ENCODE results near the gene SLC35D1. TPM values are rescaled to one million over a fixed set of nuclear protein-coding genes. Genes with fewer than 3 reads are reported as not detected.

SLC35D1 gene
- polyA plus RNA-seq (2012; ENCODE audit: insufficient read length, low read depth): 1.7 TPM

DNA sequence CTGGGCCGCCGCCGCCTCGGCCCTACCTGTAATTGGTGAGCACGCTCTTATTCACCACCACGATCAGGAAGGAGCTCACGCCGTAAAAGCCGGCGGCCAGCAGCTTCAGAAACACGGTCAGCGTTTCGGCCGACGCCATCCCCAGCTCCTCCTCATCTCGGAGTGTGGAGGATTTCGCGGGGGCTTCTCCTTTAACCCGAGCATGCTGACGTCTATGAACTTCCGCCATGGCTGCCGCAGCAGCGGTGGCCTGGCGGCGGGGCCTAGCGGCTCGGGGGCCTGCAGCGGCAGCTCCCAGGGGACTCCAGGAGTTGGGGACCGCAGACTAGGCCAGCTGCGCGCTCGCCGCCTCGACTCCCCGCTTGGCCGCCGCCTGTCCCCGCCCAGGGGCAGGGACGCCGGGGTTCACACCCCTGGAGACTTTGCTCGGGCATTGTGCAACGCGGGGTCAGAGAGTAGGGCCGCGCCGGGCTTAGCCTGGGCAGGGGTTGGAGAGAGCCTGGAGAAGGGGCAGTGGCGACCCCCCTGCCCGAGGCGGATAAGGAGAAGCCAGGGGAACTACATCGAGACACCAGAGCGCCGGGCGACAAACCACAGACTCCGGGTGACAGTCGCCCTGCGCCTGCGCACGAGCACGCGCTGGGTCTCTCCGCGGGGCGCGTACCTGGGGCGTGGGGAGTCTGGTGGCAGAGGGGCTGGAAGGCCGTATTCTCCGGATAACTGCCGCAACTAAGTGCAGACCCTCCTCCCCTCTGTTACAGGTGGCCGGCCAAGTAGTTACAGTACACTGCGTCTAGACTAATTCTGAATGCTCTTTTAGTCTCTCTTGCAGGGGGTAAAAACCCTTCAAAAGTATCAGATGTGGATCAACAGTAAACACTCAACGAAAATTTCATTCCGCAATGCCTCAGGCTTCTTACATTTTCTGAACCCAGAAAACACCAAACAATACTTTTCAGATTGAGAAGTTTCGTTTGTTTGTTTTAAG is at the start of gene SLC35D1:
SLC35D1 (minus strand) TSS at position 364 of the 988 bp plus-strand sequence; CDS start at position 229, 135 bp downstream.
- TF ChIP-seq, protein P1, sequence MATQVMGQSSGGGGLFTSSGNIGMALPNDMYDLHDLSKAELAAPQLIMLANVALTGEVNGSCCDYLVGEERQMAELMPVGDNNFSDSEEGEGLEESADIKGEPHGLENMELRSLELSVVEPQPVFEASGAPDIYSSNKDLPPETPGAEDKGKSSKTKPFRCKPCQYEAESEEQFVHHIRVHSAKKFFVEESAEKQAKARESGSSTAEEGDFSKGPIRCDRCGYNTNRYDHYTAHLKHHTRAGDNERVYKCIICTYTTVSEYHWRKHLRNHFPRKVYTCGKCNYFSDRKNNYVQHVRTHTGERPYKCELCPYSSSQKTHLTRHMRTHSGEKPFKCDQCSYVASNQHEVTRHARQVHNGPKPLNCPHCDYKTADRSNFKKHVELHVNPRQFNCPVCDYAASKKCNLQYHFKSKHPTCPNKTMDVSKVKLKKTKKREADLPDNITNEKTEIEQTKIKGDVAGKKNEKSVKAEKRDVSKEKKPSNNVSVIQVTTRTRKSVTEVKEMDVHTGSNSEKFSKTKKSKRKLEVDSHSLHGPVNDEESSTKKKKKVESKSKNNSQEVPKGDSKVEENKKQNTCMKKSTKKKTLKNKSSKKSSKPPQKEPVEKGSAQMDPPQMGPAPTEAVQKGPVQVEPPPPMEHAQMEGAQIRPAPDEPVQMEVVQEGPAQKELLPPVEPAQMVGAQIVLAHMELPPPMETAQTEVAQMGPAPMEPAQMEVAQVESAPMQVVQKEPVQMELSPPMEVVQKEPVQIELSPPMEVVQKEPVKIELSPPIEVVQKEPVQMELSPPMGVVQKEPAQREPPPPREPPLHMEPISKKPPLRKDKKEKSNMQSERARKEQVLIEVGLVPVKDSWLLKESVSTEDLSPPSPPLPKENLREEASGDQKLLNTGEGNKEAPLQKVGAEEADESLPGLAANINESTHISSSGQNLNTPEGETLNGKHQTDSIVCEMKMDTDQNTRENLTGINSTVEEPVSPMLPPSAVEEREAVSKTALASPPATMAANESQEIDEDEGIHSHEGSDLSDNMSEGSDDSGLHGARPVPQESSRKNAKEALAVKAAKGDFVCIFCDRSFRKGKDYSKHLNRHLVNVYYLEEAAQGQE (IDR thresholded peaks at IDR 0.05; ENCODE audit: insufficient read depth in 1 of 2, low read depth in 2 of 2, low read length in 2 of 2): 0 out of 4 replicates have a peak, but pooled peaks of 1 of the 2 experiments have one; percentile 23
- TF ChIP-seq FOXP2 (optimal IDR thresholded peaks at IDR 0.05; ENCODE audit: borderline replicate concordance, extremely low read depth, extremely low read length, insufficient read depth): no peak
- peak; percentile 64 for TF ChIP-seq POLR2AphosphoS5 (IDR thresholded peaks at IDR 0.05; ENCODE audit: low read depth, low read length)
- no peak for TF ChIP-seq SIN3A (IDR thresholded peaks at IDR 0.05; ENCODE audit: borderline replicate concordance, insufficient read depth, low read length)
- peak; percentile 69; the same call in 1 of the 2 replicates for TF ChIP-seq TAF1 (IDR thresholded peaks at IDR 0.05; ENCODE audit: borderline replicate concordance, insufficient read depth, low read length)

DNA sequence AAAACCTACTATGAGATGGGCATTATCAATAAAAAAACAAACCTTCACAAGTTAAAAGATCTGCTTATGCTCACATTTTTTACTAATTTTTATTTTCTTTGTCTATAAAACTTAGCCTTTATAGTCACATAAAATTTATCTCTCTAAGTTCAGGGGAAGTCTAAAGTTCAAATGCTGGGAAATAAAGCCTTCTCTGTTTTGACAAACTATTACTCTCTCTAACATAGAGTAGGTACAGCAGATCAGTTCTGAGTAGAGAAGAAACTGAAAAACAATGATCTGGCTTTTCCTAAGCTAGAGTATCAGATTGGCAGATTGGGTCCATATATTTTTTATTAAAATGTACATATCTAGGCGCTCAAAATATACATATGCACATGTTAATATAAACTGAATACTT is 49.6 kb upstream of the SLC35D1 start:
- TF ChIP-seq POLR2AphosphoS5 (IDR thresholded peaks at IDR 0.05; ENCODE audit: low read depth, low read length): no peak
- TF ChIP-seq FOXP2 (optimal IDR thresholded peaks at IDR 0.05; ENCODE audit: borderline replicate concordance, extremely low read depth, extremely low read length, insufficient read depth): no peak
- no peak for TF ChIP-seq TAF1 (IDR thresholded peaks at IDR 0.05; ENCODE audit: borderline replicate concordance, insufficient read depth, low read length)
- TF ChIP-seq SIN3A (IDR thresholded peaks at IDR 0.05; ENCODE audit: borderline replicate concordance, insufficient read depth, low read length): no peak
- TF ChIP-seq, protein P1 (IDR thresholded peaks at IDR 0.05; ENCODE audit: insufficient read depth in 1 of 2, low read depth in 2 of 2, low read length in 2 of 2): no peak

DNA sequence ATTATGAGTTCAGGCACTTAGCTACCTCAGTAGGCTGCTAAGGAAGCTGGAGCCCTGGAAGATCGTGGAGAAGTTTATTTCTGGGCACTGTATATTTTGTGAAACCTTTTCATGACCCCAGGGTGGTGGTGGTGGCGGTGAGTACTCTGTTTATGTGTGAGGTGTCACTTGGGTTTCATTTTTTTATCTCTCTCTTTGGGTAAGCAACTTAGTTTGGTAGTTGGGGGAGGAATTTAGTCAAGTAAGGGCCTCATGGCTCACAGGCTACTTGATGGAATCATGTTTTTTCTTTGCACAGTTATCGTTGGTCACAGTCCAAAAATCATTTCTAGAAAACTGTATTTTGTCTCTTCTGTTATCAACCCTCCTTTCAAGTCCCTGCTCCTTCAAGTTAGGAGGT is 46.9 kb upstream of the SLC35D1 start:
- TF ChIP-seq, protein P1 (IDR thresholded peaks at IDR 0.05; ENCODE audit: insufficient read depth in 1 of 2, low read depth in 2 of 2, low read length in 2 of 2): no peak
- no peak for TF ChIP-seq SIN3A (IDR thresholded peaks at IDR 0.05; ENCODE audit: borderline replicate concordance, insufficient read depth, low read length)
- TF ChIP-seq TAF1 (IDR thresholded peaks at IDR 0.05; ENCODE audit: borderline replicate concordance, insufficient read depth, low read length): no peak
- no peak for TF ChIP-seq FOXP2 (optimal IDR thresholded peaks at IDR 0.05; ENCODE audit: borderline replicate concordance, extremely low read depth, extremely low read length, insufficient read depth)
- no peak for TF ChIP-seq POLR2AphosphoS5 (IDR thresholded peaks at IDR 0.05; ENCODE audit: low read depth, low read length)

DNA sequence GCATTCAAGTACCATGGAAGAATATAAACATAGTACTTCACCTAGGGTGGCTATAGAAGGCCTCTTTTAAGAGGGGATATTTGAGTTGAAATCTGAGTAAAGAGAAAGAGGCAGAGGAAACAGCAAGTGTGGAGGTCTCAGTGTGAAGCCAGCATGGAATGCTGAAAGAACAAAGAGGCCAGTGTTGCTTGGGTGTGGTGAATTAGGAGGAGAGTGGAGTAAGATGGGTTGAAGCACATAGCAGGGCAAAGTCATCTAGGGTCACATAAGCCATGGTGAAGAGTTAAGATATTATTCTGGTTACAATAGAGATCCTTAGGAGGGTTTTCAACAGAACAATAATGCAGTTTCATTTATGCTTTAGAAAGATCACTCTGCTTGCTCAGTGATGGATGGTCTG is 43.4 kb upstream of the SLC35D1 start:
- TF ChIP-seq, protein P1 (IDR thresholded peaks at IDR 0.05; ENCODE audit: insufficient read depth in 1 of 2, low read depth in 2 of 2, low read length in 2 of 2): no peak
- TF ChIP-seq FOXP2 (optimal IDR thresholded peaks at IDR 0.05; ENCODE audit: borderline replicate concordance, extremely low read depth, extremely low read length, insufficient read depth): no peak
- TF ChIP-seq TAF1 (IDR thresholded peaks at IDR 0.05; ENCODE audit: borderline replicate concordance, insufficient read depth, low read length): no peak
- no peak for TF ChIP-seq POLR2AphosphoS5 (IDR thresholded peaks at IDR 0.05; ENCODE audit: low read depth, low read length)
- no peak for TF ChIP-seq SIN3A (IDR thresholded peaks at IDR 0.05; ENCODE audit: borderline replicate concordance, insufficient read depth, low read length)

Measured in PFSK-1 (cell line).